Trophoblast cell (in vitro differentiated cells and primary cell): Measurements from ENCODE around the gene RIMBP2.

Experiments used
- DNase-seq, 2 donors: peaks; one replicate each; pipeline ENCODE4 v3.0.0-alpha.2; 2016
- H2AFZ ChIP-seq: 2 replicates; pipeline ENCODE4 v1.6.1; 2013; ENCODE audit warnings: low read length, moderate library complexity, mild to moderate bottlenecking; ENCODE audit not compliant: insufficient read depth, poor library complexity
- H2AK5ac ChIP-seq: 2 replicates; pipeline ENCODE4 v1.6.1; 2013; ENCODE audit warnings: mild to moderate bottlenecking, low read length
- H2BK120ac ChIP-seq: 2 replicates; pipeline ENCODE4 v1.6.1; 2013; ENCODE audit warnings: low read length, mild to moderate bottlenecking, moderate library complexity; ENCODE audit not compliant: insufficient read depth, poor library complexity
- H2BK12ac ChIP-seq: 2 replicates; pipeline ENCODE4 v1.6.1; 2013; ENCODE audit warnings: mild to moderate bottlenecking, low read length, moderate library complexity
- H2BK5ac ChIP-seq: 2 replicates; pipeline ENCODE4 v1.6.1; 2013; ENCODE audit warnings: low read length, low read depth, moderate library complexity, mild to moderate bottlenecking; ENCODE audit not compliant: poor library complexity
- H3K14ac ChIP-seq: 2 replicates; pipeline ENCODE4 v1.6.1; 2013; ENCODE audit warnings: mild to moderate bottlenecking, low read length
- H3K18ac ChIP-seq: 2 replicates; pipeline ENCODE4 v1.6.1; 2013; ENCODE audit warnings: mild to moderate bottlenecking, low read length
- H3K23ac ChIP-seq: 2 replicates; pipeline ENCODE4 v1.6.1; 2013; ENCODE audit warnings: low read length
- H3K27ac ChIP-seq: 2 replicates; pipeline ENCODE4 v1.5.1; 2013; ENCODE audit warnings: low read depth, mild to moderate bottlenecking, inconsistent platforms, low read length, moderate library complexity
- H3K27me3 ChIP-seq: 2 replicates; pipeline ENCODE4 v1.6.1; 2013; ENCODE audit warnings: inconsistent platforms, mild to moderate bottlenecking, low read length, moderate library complexity; ENCODE audit not compliant: insufficient read depth
- H3K36me3 ChIP-seq, 2 experiments: 1 replicate in 1 of 2; 2 replicates in 1 of 2; pipeline ENCODE4 v1.6.1; 2013; ENCODE audit warnings: low read length in 2 of 2, mild to moderate bottlenecking in 2 of 2, moderate library complexity in 1 of 2; ENCODE audit not compliant: insufficient read depth in 2 of 2, control insufficient read depth in 1 of 2
- H3K4ac ChIP-seq: 2 replicates; pipeline ENCODE4 v1.6.1; 2013; ENCODE audit warnings: low read depth, mild to moderate bottlenecking, low read length, moderate library complexity
- H3K4me1 ChIP-seq, 2 experiments: 1 replicate in 1 of 2; 2 replicates in 1 of 2; pipeline ENCODE4 v1.6.1; 2013; ENCODE audit warnings: low read length in 2 of 2, mild to moderate bottlenecking in 2 of 2, moderate library complexity in 1 of 2; ENCODE audit not compliant: insufficient read depth in 2 of 2, control insufficient read depth in 1 of 2
- H3K4me2 ChIP-seq: 2 replicates; pipeline ENCODE4 v1.6.1; 2013; ENCODE audit warnings: inconsistent platforms, mild to moderate bottlenecking, low read length, moderate library complexity
- H3K4me3 ChIP-seq: 2 replicates; pipeline ENCODE4 v1.5.1; 2013; ENCODE audit warnings: mild to moderate bottlenecking, low read depth, low read length, inconsistent platforms
- H3K79me1 ChIP-seq: one replicate; pipeline ENCODE4 v1.6.1; 2013; ENCODE audit warnings: low read length
- H3K79me2 ChIP-seq: 2 replicates; pipeline ENCODE4 v1.6.1; 2013; ENCODE audit warnings: low read length, mild to moderate bottlenecking; ENCODE audit not compliant: control insufficient read depth, insufficient read depth, poor library complexity
- H3K9ac ChIP-seq: 2 replicates; pipeline ENCODE4 v1.6.1; 2013; ENCODE audit warnings: mild to moderate bottlenecking, low read length
- H3K9me3 ChIP-seq: 2 replicates; pipeline ENCODE4 v1.6.1; 2013; ENCODE audit warnings: low read depth, mild to moderate bottlenecking, control low read depth, inconsistent platforms, low read length; ENCODE audit not compliant: insufficient read depth
- H4K12ac ChIP-seq: 2 replicates; pipeline ENCODE4 v1.6.1; 2013; ENCODE audit warnings: low read depth, mild to moderate bottlenecking, low read length, moderate library complexity
- H4K8ac ChIP-seq: 2 replicates; pipeline ENCODE4 v1.6.1; 2013; ENCODE audit warnings: low read depth, mild to moderate bottlenecking, low read length, moderate library complexity
- H4K91ac ChIP-seq: one replicate; pipeline ENCODE4 v1.6.1; 2013; ENCODE audit warnings: low read depth, mild to moderate bottlenecking, low read length, moderate library complexity
- WGBS: extraction: QIAGEN DNeasy Blood & Tissue Kit; methylation state at CpG from one replicate; pipeline ENCODE4 v1.1.7; 2013; ENCODE audit warnings: missing lambda C conversion rate; ENCODE audit not compliant: insufficient read length, insufficient coverage; ENCODE audit errors: extremely low coverage; 5-methylcytosine and 5-hydroxymethylcytosine counted together

RIMBP2 gene

DNA sequence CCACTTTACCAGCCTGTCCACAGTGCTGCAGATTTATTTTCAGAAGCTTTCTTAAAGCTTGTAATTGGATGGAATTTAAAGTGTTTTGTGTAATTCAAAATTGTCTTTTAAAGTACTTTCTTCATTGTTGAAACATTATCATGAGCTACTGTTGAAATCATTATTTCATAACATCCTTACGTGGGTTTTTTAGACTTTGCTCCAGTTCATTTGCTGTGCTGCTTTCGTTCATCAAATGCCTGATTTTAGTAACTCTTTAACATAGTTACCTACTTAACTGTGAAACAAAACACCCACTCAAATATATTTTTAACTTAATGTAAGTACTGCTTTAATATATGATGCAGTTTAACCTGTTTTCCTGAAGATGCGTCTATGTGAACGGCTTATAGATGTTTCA is 330.9 kb downstream of the RIMBP2 start:
- H3K79me1 ChIP-seq, result no peaks in the 10 kb centered on the region
- H2BK5ac ChIP-seq, result no peak overlapping the region
- no peaks in the 10 kb centered on the region for H3K9me3 ChIP-seq
- no peak overlapping the region for H3K18ac ChIP-seq
- no peak overlapping the region for H2AK5ac ChIP-seq
- H2AFZ ChIP-seq, result no peak overlapping the region
- no peak overlapping the region for H4K8ac ChIP-seq
- H3K4me3 ChIP-seq, result no peak overlapping the region
- no peak for DNase-seq
- no peaks in the 10 kb centered on the region for H3K79me2 ChIP-seq
- no CpG with 5 or more reads among the region's 4 CpGs for WGBS
- no peaks in the 10 kb centered on the region for H3K4me1 ChIP-seq
- no peak overlapping the region for H3K4me2 ChIP-seq
- no peak overlapping the region for H3K14ac ChIP-seq
- H4K91ac ChIP-seq, result no peak overlapping the region
- H2BK120ac ChIP-seq, result no peak overlapping the region
- H3K27ac ChIP-seq, result no peak overlapping the region
- H3K36me3 ChIP-seq, result no peaks in the 10 kb centered on the region
- no peak overlapping the region for H3K23ac ChIP-seq
- no peaks in the 10 kb centered on the region for H3K27me3 ChIP-seq
- H2BK12ac ChIP-seq, result no peak overlapping the region
- H4K12ac ChIP-seq, result no peak overlapping the region
- H3K4ac ChIP-seq, result no peak overlapping the region
- no peak overlapping the region for H3K9ac ChIP-seq

DNA sequence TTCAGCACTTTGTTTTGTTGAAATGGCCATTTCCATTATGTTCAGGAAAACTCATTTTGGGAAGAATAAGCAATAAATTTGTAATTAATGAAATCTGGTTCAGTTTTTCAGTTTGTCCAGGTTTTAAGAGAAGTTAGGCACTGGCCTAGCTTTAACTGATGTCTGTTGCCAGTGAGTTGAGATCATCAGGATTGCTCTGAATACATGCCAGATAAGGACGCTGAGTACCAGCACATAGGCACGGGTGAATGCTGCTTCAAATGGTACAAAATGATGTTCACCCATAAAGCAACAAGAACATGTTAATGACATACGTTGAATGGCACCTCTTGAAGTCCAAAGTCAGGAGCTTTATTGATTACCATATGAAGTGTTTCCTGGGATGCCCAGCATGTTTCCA is 331.9 kb downstream of the RIMBP2 start:
- H4K12ac ChIP-seq, result no peak overlapping the region
- no peak overlapping the region for H3K27ac ChIP-seq
- no peaks in the 10 kb centered on the region for H3K9me3 ChIP-seq
- H3K36me3 ChIP-seq, result no peaks in the 10 kb centered on the region
- no peaks in the 10 kb centered on the region for H3K79me2 ChIP-seq
- no peak overlapping the region for H3K4me3 ChIP-seq
- DNase-seq, result no peak
- no peak overlapping the region for H2BK12ac ChIP-seq
- H3K9ac ChIP-seq, result no peak overlapping the region
- H3K79me1 ChIP-seq, result no peaks in the 10 kb centered on the region
- no peak overlapping the region for H2BK120ac ChIP-seq
- no peak overlapping the region for H2BK5ac ChIP-seq
- H3K4me2 ChIP-seq, result no peak overlapping the region
- H2AK5ac ChIP-seq, result no peak overlapping the region
- no peaks in the 10 kb centered on the region for H3K4me1 ChIP-seq
- no peak overlapping the region for H4K8ac ChIP-seq
- no peak overlapping the region for H3K4ac ChIP-seq
- H3K14ac ChIP-seq, result no peak overlapping the region
- no peak overlapping the region for H2AFZ ChIP-seq
- H3K23ac ChIP-seq, result no peak overlapping the region
- H3K18ac ChIP-seq, result no peak overlapping the region
- H4K91ac ChIP-seq, result no peak overlapping the region
- no peaks in the 10 kb centered on the region for H3K27me3 ChIP-seq
- WGBS, result no CpG with 5 or more reads among the region's 3 CpGs

DNA sequence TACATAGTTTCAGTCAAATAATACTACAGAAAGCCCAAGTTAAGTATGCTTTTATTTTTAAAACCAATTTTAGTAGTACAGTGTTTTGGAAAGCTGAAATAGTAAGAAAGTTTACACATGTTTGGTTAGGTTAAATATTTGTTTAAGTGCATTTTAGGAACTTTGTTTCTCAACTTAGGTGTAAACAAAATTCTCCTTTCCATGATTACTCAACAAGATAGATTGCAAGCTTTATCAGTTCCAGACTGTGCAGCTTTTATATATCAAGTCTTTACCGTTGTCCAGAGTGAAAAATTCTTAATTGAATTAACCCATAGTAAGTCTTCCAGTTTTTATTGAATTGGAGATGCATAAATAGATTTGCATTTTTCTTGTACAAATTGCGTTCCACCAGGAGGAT is 333.3 kb downstream of the RIMBP2 start:
- no peak overlapping the region for H3K23ac ChIP-seq

DNA sequence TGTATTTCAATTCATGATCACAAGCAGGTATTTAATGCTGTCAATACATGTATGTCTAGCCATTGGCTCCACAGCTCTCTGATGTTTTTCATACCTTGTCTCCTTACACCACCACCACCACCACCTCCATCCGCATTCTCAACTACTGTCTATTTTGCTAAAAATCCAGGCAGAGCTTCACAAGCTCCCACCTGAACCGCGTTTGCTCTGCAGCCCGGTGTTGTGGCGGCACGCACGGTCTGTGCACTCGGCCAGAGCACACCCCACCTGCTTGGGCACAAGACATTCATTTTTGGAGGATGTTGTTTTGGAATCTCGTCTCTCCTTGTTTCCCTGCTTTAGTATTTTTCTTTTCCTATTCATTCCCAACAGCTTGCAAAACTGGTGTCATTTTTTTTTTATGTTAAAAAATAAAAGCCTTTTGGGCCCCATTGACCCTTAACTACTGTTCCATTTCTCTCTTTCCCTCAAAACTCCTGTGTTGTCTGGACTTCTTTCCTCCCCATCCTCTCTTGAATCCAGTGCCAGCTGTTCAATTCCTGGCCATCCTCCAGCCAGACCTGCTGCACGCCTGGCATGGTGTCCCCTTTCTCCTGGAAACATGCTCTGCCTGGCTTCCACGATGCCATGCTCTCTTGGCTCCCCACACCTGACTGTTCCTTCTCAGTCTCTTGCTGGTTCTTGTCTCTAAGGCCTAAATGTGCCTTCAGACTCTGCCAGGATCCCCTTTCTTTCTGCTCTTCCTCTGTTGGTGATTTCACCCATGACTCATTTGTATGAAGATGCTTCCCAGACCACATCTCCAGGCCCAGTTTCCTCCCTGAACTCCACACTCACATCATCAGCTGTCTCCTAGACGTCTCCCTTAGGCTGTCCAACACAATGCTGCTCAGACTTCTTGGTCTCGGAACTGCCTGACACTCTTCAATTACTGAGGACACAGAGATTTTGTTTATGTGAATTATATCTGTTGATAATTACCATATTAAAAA is 340.5 kb downstream of the RIMBP2 start:
- H4K12ac ChIP-seq, result no peak overlapping the region
- H2AFZ ChIP-seq, result no peak overlapping the region
- no peak overlapping the region for H3K4me2 ChIP-seq
- peaks cover 2 to 4% of the 10 kb centered on the region in 2 experiments for H3K4me1 ChIP-seq
- H3K4me3 ChIP-seq, result no peak overlapping the region
- no peak overlapping the region for H4K91ac ChIP-seq
- no peak overlapping the region for H2BK120ac ChIP-seq
- H3K36me3 ChIP-seq, result no peaks in the 10 kb centered on the region
- no peak overlapping the region for H2AK5ac ChIP-seq
- H2BK5ac ChIP-seq, result no peak overlapping the region
- no peak overlapping the region for H3K18ac ChIP-seq
- H3K23ac ChIP-seq, result no peak overlapping the region
- no peak overlapping the region for H2BK12ac ChIP-seq
- no peak overlapping the region for H3K9ac ChIP-seq
- H3K9me3 ChIP-seq, result peaks cover 2% of the 10 kb centered on the region
- DNase-seq, result no peak
- no peaks in the 10 kb centered on the region for H3K79me2 ChIP-seq
- no peaks in the 10 kb centered on the region for H3K27me3 ChIP-seq
- no peak overlapping the region for H4K8ac ChIP-seq
- no peak overlapping the region for H3K14ac ChIP-seq
- no peaks in the 10 kb centered on the region for H3K79me1 ChIP-seq
- H3K27ac ChIP-seq, result no peak overlapping the region
- no peak overlapping the region for H3K4ac ChIP-seq
- WGBS, result no CpG with 5 or more reads among the region's 13 CpGs

More for the DNA sequence above, 333.3 kb downstream of the RIMBP2 start:
- H3K27ac ChIP-seq, result no peak overlapping the region
- no peak overlapping the region for H4K91ac ChIP-seq
- H2AFZ ChIP-seq, result no peak overlapping the region
- H3K9me3 ChIP-seq, result no peaks in the 10 kb centered on the region
- H3K4me2 ChIP-seq, result no peak overlapping the region
- no peak overlapping the region for H3K4me3 ChIP-seq
- H3K27me3 ChIP-seq, result no peaks in the 10 kb centered on the region
- no peaks in the 10 kb centered on the region for H3K79me1 ChIP-seq
- DNase-seq, result no peak
- H2BK120ac ChIP-seq, result no peak overlapping the region
- H3K9ac ChIP-seq, result no peak overlapping the region
- no peak overlapping the region for H2BK5ac ChIP-seq
- H3K36me3 ChIP-seq, result no peaks in the 10 kb centered on the region
- no CpG with 5 or more reads among the region's 2 CpGs for WGBS
- H3K4me1 ChIP-seq, result no peaks in the 10 kb centered on the region
- no peak overlapping the region for H3K4ac ChIP-seq
- H3K14ac ChIP-seq, result no peak overlapping the region
- no peak overlapping the region for H4K8ac ChIP-seq
- H2BK12ac ChIP-seq, result no peak overlapping the region
- no peak overlapping the region for H2AK5ac ChIP-seq
- no peak overlapping the region for H3K18ac ChIP-seq
- no peaks in the 10 kb centered on the region for H3K79me2 ChIP-seq
- no peak overlapping the region for H4K12ac ChIP-seq
